ENCODE data around the gene RELT. TPM values are rescaled to one million over a fixed set of nuclear protein-coding genes. Genes with fewer than 3 reads are reported as not detected.

RELT gene
- total and polyA plus RNA-seq, 9 of the 15 experiments (the other 6 are each of a cell fraction or from before 2014, with no cell fraction given): 1.1 to 20.2 (median 7.4) TPM

DNA sequence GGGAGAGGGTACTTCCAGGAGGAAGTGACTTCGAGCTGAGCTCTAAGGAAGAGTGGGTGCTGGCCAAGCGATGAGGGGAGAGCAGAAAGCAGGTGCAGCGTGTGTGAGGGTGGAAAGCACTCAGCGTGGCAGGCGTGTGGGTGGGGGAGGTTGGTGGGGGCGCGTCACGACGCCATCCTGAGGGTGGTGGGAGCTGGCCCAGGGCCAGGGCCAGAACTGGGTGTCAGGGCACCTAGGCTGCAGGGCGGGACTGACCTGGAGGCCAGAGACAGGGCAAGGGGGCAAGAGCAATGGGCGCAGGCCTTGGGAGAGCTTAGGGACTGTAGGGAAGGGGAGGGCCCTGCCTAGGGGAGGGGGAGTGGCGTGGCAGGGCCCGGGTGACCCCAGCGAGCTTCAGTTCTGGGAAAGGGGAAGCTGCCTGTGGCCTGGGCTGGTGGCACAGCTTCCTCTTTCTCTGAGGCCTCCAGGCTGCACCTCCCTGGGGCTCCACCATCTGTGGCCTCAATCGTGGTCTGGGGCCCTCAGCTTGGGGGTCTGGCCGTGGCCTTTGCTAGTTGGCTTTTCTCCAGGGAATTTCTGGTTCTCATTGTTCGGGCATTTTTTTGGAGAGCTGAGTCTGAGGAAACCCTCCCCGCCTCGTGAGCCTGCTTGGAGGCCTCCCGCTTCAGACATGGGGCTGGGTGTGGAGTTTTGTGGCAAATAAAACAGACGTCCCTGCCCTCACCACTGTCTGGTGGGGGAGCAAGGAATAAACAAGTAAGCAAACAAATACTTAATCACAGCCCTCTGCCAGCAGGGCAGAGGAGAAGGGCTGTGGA is 8.9 kb downstream of the RELT start (continued):
- no peak for TF ChIP-seq ZNF717 (CRISPR knock-in tag; IDR thresholded peaks at IDR 0.05)
- TF ChIP-seq RBM17 (IDR thresholded peaks at IDR 0.05; ENCODE audit: borderline replicate concordance, low read depth, low read length): no peak
- TF ChIP-seq TBP (optimal IDR thresholded peaks at IDR 0.05; ENCODE audit: low read depth, low read length): peak; percentile 14
- TF ChIP-seq NFIC (IDR thresholded peaks at IDR 0.05): peak; percentile 83
- TF ChIP-seq, protein P1, sequence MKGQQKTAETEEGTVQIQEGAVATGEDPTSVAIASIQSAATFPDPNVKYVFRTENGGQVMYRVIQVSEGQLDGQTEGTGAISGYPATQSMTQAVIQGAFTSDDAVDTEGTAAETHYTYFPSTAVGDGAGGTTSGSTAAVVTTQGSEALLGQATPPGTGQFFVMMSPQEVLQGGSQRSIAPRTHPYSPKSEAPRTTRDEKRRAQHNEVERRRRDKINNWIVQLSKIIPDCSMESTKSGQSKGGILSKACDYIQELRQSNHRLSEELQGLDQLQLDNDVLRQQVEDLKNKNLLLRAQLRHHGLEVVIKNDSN (CRISPR knock-in tag; IDR thresholded peaks at IDR 0.05): peak; percentile 7; the same call in 1 of the 2 replicates
- TF ChIP-seq RNF2 (IDR thresholded peaks at IDR 0.05): no peak
- no peak for TF ChIP-seq HDAC6 (IDR thresholded peaks at IDR 0.05; ENCODE audit: low read depth, low read length)
- no peak for TF ChIP-seq NR2C2 (CRISPR knock-in tag; IDR thresholded peaks at IDR 0.05)
- peak; percentile 48; the same call in 1 of the 2 replicates for TF ChIP-seq NR2C2 (tag; IDR thresholded peaks at IDR 0.05)
- no peak for TF ChIP-seq ZNF143 (CRISPR knock-in tag; IDR thresholded peaks at IDR 0.05)
- TF ChIP-seq ATF7 (IDR thresholded peaks at IDR 0.05): no peak
- peak; percentile 76 for TF ChIP-seq VEZF1 (CRISPR knock-in tag; IDR thresholded peaks at IDR 0.05)
- TF ChIP-seq SPI1 (IDR thresholded peaks at IDR 0.05; ENCODE audit: borderline replicate concordance, low read depth, low read length): peak; percentile 88
- peak; percentile 40; the same call in 1 of the 2 replicates for TF ChIP-seq CTBP1 (IDR thresholded peaks at IDR 0.05; ENCODE audit: borderline replicate concordance)
- TF ChIP-seq MYNN (IDR thresholded peaks at IDR 0.05): 0 out of 2 replicates have a peak, but pooled peaks have one; percentile 51
- TF ChIP-seq MYNN (CRISPR knock-in tag; IDR thresholded peaks at IDR 0.05): no peak
- TF ChIP-seq SRF (CRISPR knock-in tag; IDR thresholded peaks at IDR 0.05): peak in 1 of 2 experiments; percentile 75; a peak in 1 of 4 replicates
- no peak for TF ChIP-seq KDM2B (CRISPR knock-in tag; IDR thresholded peaks at IDR 0.05)
- peak; percentile 59 for TF ChIP-seq ARID1B (IDR thresholded peaks at IDR 0.05)
- peak; percentile 36; the same call in 1 of the 2 replicates for TF ChIP-seq POLR2G (IDR thresholded peaks at IDR 0.05; ENCODE audit: low read depth, low read length)
- TF ChIP-seq NR2C1 (IDR thresholded peaks at IDR 0.05): no peak
- TF ChIP-seq NR2C1 (tag; IDR thresholded peaks at IDR 0.05): no peak
- TF ChIP-seq ZBTB7A (IDR thresholded peaks at IDR 0.05; ENCODE audit: borderline replicate concordance, control insufficient read depth, low read depth, low read length): peak; percentile 71; the same call in 1 of the 2 replicates
- peak; percentile 46 for TF ChIP-seq SMAD4 (CRISPR knock-in tag; conservative IDR thresholded peaks at IDR 0.05)
- peak; percentile 26; the same call in 1 of the 2 replicates for TF ChIP-seq SMARCA4 (IDR thresholded peaks at IDR 0.05)
- TF ChIP-seq ZNF165 (CRISPR knock-in tag; IDR thresholded peaks at IDR 0.05; ENCODE audit: borderline replicate concordance): no peak
- TF ChIP-seq ZNF766 (CRISPR knock-in tag; conservative IDR thresholded peaks at IDR 0.05): 0 out of 2 replicates have a peak, but pooled peaks have one; percentile 16
- no peak for TF ChIP-seq ZFP91 (CRISPR knock-in tag; IDR thresholded peaks at IDR 0.05)

Measured in K562 (cell line).